ENCODE results near the gene PRDM11.

PRDM11 gene

DNA sequence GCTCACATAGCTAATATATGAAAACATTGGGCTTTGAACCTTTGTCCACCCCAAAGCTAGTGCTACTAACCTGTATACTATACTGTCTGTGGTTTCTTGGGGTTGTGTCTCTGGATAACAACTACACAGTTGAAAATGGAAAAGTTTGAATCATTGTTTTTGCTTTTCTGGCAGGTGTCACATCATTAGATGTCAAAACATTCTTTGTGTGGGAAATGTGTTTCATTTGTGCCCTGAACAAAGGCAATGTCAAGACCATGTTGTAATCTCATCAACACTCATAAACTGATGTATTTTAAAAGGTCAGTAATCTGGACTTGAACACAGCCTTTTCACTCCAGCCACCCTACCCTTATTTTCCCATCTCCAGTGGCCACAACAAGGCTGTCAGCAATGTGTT, 123.2 kb downstream of the PRDM11 start:
- Histone ChIP-seq H4K20me1 (ENCODE audit: insufficient read depth) (no peaks in the 10 kb centered on the region), H3K36me3 (ENCODE audit: insufficient read depth) (no peaks in the 10 kb centered on the region), H3K27me3 (ENCODE audit: insufficient read depth, low read depth) (no peaks in the 10 kb centered on the region), H3K27ac (no peak overlapping the region), H3K79me2 (ENCODE audit: insufficient read depth, low read depth) (no peaks in the 10 kb centered on the region), H3K4me1 (ENCODE audit: low read depth, poor library complexity, severe bottlenecking) (no peaks in the 10 kb centered on the region), H2AFZ (ENCODE audit: low read depth) (no peak overlapping the region), H3K4me3 (IDR thresholded peaks at IDR 0.05; ENCODE audit: insufficient read depth, low read depth, low read length) (no peak overlapping the region), H3K4me2 (no peak overlapping the region), H3K9ac (no peak overlapping the region)
- TF ChIP-seq, protein P1, sequence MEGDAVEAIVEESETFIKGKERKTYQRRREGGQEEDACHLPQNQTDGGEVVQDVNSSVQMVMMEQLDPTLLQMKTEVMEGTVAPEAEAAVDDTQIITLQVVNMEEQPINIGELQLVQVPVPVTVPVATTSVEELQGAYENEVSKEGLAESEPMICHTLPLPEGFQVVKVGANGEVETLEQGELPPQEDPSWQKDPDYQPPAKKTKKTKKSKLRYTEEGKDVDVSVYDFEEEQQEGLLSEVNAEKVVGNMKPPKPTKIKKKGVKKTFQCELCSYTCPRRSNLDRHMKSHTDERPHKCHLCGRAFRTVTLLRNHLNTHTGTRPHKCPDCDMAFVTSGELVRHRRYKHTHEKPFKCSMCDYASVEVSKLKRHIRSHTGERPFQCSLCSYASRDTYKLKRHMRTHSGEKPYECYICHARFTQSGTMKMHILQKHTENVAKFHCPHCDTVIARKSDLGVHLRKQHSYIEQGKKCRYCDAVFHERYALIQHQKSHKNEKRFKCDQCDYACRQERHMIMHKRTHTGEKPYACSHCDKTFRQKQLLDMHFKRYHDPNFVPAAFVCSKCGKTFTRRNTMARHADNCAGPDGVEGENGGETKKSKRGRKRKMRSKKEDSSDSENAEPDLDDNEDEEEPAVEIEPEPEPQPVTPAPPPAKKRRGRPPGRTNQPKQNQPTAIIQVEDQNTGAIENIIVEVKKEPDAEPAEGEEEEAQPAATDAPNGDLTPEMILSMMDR (conservative IDR thresholded peaks at IDR 0.05; ENCODE audit: low read depth, low read length), result no peak

DNA sequence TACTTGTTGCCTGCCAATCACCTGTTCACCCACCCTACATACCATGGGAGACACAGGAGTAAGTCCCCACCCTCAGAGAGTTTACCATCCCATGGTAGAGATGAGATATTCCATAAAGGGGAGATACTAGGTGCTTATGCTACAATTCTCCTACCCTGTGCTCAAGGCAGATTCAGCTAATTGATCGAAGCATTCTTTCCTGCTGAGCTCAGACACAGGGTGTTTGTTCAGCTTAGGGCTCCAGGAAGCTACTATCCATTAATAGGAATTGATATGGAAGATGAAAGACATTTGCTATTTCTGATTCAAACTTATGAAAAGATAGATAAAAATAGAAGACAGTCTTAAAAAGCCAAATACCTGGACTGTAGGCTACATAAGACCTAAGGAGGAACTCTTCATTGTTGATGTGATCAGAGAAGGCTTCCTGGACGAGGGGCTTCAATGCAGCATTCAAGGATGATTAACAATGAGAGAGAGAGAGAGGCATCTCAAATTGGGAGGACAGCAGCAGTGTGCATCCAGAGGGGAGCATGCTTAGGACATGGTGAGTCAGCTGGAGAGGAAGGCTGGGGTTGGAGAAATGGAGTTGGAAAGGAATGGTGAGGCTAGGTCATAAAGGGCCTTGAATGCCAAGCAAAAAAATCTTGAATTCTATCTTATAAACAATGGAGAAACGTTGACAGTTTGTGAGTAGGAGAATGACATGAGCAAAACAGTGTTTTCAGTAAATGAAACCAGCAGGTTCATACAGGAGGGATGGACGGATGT, 124.7 kb downstream of the PRDM11 start:
- Histone ChIP-seq H3K36me3 (ENCODE audit: insufficient read depth) (no peaks in the 10 kb centered on the region), H3K27ac (no peak overlapping the region), H3K4me2 (no peak overlapping the region), H4K20me1 (ENCODE audit: insufficient read depth) (no peaks in the 10 kb centered on the region), H3K27me3 (ENCODE audit: insufficient read depth, low read depth) (no peaks in the 10 kb centered on the region), H3K79me2 (ENCODE audit: insufficient read depth, low read depth) (no peaks in the 10 kb centered on the region), H2AFZ (ENCODE audit: low read depth) (no peak overlapping the region), H3K4me3 (IDR thresholded peaks at IDR 0.05; ENCODE audit: insufficient read depth, low read depth, low read length) (no peak overlapping the region), H3K4me1 (ENCODE audit: low read depth, poor library complexity, severe bottlenecking) (no peaks in the 10 kb centered on the region), H3K9ac (no peak overlapping the region)
- TF ChIP-seq, protein P1 (conservative IDR thresholded peaks at IDR 0.05; ENCODE audit: low read depth, low read length), result no peak

DNA sequence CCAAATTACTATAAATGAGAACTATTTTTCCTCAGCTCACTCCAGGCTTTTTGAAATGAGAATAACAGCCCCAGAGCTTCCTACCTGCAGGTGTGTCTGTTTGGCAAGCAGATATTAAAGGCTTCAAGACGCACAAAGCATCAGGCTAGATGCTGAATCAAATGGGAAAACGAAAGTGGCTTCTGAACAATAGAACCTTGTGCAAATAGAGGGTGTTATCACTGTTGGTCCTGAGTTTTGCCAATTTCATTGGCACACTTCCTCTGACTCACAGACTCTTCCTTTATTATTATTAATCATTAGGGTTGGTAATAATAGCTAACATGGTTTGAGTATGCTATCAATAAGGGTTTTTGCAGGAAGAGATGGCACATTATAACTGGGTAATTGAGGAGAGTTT, 126.3 kb downstream of the PRDM11 start:
- no peak overlapping the region for H3K4me2 ChIP-seq
- H3K4me3 ChIP-seq (IDR thresholded peaks at IDR 0.05; ENCODE audit: insufficient read depth, low read depth, low read length), result no peak overlapping the region
- no peaks in the 10 kb centered on the region for H3K4me1 ChIP-seq (ENCODE audit: low read depth, poor library complexity, severe bottlenecking)
- TF ChIP-seq, protein P1 (conservative IDR thresholded peaks at IDR 0.05; ENCODE audit: low read depth, low read length), result no peak
- no peaks in the 10 kb centered on the region for H4K20me1 ChIP-seq (ENCODE audit: insufficient read depth)
- no peaks in the 10 kb centered on the region for H3K27me3 ChIP-seq (ENCODE audit: insufficient read depth, low read depth)
- no peaks in the 10 kb centered on the region for H3K79me2 ChIP-seq (ENCODE audit: insufficient read depth, low read depth)
- no peak overlapping the region for H3K9ac ChIP-seq
- no peaks in the 10 kb centered on the region for H3K36me3 ChIP-seq (ENCODE audit: insufficient read depth)
- no peak overlapping the region for H3K27ac ChIP-seq
- H2AFZ ChIP-seq (ENCODE audit: low read depth), result no peak overlapping the region

DNA sequence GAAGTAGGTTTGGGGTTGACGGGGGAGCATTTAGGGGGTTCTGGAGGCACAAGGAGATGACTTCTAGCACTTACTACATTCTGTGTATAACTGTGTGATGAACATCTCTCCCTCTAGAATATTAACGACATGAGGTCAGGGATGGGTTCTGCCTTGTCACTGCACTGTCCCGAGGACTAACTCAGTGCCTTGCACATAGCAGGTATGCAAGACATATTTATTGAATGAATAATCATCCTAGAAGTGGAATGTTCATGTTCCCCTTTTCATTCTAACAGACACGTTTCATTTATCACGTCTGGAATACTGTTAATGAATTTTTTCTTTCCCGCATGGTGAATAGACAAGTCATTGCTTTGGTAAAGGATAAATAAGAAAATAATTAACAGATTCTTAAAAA, 127.1 kb downstream of the PRDM11 start:
- TF ChIP-seq, protein P1 (conservative IDR thresholded peaks at IDR 0.05; ENCODE audit: low read depth, low read length), result no peak
- H3K79me2 ChIP-seq (ENCODE audit: insufficient read depth, low read depth), result no peaks in the 10 kb centered on the region

More for the DNA sequence above, 127.1 kb downstream of the PRDM11 start:
- H3K27ac ChIP-seq, result no peak overlapping the region
- H3K27me3 ChIP-seq (ENCODE audit: insufficient read depth, low read depth), result no peaks in the 10 kb centered on the region
- no peaks in the 10 kb centered on the region for H3K36me3 ChIP-seq (ENCODE audit: insufficient read depth)
- no peak overlapping the region for H3K4me3 ChIP-seq (IDR thresholded peaks at IDR 0.05; ENCODE audit: insufficient read depth, low read depth, low read length)
- H2AFZ ChIP-seq (ENCODE audit: low read depth), result no peak overlapping the region
- H4K20me1 ChIP-seq (ENCODE audit: insufficient read depth), result no peaks in the 10 kb centered on the region
- no peak overlapping the region for H3K9ac ChIP-seq
- no peak overlapping the region for H3K4me2 ChIP-seq
- H3K4me1 ChIP-seq (ENCODE audit: low read depth, poor library complexity, severe bottlenecking), result no peaks in the 10 kb centered on the region

Data from KMS-11 (cell line).